DMS79 treated with DMSO at 0.1 percent for 48 hours (cell line): Measurements from ENCODE around the gene ATG4B.

Experiments
- DNase-seq: peaks from one replicate; lab custom pipeline; 2025; lab: John Stamatoyannopoulos, UW

ATG4B gene

DNA sequence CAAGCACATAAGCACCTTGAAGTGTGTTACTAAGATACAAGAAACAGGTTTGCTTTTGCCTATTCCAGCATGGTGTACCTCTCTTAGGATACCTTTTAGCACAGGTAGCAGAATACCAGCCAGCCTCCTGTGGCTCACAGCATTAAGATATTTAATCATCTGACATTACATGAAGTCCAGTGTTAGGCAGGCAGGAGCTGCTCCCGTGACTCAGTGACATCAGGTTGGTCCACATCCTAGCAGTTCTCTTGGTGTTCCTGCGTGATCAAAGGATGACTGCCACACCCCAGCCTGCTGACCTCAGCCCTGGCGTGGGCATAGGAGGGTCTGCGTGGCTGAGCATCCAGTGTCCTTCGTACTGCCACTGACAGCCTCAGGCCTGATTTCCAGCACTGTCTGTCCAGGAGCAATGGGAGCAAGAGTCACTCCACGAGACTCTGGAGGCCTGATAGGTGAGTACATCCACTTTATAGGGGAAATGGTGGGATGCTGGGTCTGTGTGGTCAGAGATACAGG is 52.8 kb downstream of the ATG4B start:
- no peak for DNase-seq

DNA sequence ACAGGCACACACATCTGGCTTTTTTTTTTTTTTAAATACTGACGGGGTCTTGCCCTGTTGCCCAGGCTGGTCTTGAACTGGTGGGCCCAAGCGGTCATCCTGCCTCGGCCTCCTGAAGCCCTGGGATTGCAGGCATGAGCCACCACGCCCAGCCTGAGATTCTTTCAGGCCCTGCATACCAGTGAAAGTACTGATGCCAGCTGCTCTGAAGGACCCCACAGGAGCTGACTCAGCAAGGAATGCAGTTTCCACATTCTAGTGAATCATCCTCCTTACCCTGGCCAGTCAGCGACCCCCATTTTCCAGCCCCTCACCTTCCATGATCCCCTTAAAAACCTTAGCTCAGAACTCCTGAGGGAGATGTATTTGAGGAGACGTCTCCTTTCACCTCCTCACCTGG is 55.0 kb downstream of the ATG4B start:
- no peak for DNase-seq

DNA sequence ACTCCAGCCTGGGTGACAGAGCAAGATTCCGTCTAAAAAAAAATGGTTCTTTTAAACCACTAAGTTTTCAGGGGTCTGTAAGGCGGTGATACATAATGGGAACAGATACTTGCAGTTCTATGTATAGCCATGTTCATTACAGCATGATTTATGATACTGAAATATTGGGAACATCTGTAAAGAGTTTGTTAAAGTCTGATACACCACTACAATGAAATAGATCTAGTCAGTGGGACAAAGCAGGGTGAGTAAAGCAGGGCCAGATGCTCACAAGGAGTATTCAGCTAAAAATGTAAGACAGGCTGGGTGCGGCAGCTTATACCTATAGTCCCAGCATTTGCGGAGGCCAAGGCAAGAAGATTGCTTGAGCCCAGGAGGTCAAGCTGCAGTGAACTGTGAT is 58.2 kb downstream of the ATG4B start:
- no peak for DNase-seq

DNA sequence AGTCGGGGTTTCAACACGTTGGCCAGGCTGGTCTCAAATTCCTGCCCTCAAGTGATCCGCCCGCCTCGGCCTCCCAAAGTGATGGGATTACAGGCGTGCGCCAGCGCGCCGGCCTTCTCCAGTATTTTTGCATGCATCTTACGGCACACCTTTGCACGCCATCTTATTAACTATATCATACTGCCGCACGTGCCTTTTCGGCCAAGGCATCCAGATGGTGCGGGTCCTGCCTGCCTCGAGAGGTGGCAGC is 63.6 kb downstream of the ATG4B start:
- peak; percentile 77 for DNase-seq

DNA sequence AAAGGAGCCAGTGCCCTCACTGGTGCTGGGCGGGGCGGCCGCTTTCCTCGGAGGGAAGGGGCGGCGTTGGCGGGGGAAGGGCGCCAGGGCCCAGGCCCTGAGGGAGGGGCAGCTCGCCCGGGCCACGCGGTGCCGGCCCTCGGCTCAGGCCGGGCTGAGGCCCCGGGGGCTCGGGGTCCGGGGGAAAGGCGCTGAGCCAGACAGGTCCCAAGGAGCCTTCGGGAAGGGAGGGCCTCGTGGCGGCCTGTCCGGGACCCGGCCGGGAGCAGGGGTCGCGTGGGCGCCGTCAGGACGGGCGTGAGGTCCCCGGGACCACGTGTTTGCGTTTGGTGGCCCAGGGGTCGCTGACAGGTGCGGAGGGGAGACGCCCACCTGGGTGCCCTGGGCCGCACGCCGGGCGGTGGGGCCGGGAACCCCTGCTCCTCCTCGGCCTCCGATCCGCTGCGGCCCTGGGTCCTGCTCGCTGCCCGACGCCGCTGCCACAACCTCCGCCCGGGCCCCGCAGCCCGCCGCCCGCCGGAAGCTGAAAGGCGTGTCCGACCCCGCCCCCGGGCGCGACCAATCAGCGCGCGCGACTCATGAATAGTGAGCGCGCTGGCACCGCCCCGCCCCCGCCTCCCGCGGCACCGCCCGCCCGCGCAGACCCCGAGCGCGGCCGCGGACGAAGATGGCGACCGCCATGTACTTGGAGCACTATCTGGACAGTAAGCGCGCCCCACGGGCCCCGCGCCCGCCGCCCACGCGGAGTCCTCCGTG is 64.1 kb downstream of the ATG4B start, which contains the start of gene ING5:
ING5 (plus strand) TSS at position 641 of the 756 bp plus-strand sequence; CDS start at position 668, 27 bp downstream.
- peak; percentile 74 for DNase-seq

DNA sequence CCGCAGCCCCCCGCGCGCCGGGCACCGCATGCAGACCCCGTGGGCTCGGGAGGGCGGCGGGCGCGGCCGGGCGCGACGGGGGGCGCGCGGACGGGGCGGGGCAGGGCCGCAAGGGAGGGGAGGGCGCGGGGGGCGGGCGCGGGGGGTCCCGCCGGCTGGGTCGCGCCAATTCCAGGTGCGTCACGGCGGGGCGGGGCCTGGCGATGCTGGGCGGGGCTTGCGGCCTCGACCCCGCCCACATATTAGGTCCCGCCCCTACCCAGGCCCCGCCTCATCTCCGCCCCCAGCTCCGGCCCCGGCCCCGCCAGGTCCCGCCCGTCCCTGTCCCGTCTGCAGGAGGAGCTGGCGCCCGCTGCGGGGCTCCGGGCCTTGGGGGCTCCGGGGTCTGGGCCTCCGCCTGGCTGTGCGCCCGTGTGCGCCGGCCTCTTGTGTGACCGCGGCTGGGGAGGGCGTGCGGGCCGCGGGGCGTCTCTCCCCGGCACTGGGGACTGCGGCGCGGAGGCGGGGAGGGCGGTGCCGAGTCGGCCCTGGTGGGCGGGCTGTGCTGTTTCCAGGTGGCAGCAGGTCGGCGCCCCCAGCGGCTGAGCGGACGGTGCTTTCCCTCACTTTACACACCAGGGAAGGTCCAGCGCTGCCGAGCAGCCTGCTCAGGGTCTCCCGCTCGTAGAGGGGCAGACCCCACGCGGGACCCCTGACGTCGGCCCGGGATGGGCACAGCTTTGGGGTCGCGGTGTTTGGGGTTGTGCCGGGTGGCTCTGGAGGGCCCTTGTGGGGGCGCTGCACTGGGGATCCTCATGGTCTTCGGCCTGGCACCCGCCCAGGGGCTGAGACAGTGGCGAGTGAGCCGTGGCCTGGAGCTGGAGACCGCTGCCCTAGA is 64.9 kb downstream of the ATG4B start:
- peak; percentile 71 for DNase-seq

DNA sequence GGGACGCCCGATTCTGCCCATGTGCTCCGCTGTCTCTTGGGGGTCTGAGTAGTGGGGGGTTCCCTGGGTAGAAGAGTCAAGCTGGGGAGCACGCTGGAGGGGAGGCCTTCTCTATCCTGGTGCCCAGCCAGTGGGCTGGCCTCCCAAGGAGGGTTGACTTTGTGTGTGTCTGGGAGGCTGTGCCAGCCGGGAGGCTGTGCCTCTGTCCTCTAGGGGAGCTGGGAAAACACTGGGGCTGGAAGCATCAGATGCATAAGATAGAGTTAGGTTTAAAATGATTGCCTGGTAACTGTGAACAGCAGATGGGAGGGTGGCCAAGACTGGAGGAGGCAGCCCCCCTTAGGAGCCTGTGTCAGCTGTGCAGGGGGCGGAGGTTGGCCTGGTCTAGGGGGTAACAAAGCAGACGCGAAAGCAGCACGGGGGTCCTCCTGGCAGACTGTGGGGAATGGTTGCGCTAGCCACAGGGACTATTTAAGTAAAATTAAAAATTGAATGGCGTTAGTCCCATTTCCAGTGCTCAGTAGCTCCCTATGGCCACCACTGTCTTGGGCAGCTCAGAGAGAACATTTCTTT is 65.6 kb downstream of the ATG4B start:
- DNase-seq: peak; percentile 21

DNA sequence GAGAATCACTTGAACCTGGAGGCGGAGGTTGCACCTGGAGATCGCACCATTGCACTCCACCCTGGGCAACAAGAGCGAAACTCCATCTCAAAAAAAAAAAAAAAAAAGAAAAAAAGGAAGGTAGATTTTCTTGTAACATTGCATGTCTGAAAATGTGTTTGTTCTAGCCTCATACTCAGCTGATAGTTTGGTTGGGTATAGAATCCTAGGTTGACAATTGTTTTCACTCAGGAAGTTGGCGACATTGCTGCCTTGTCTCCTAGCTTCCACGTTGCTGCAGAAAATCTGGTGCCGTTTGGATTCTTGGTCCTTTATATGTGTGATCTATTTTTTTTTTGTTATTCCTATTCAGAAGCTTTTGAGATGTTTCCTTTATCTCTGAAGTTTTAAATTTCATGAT is 69.0 kb downstream of the ATG4B start:
- no peak for DNase-seq

DNA sequence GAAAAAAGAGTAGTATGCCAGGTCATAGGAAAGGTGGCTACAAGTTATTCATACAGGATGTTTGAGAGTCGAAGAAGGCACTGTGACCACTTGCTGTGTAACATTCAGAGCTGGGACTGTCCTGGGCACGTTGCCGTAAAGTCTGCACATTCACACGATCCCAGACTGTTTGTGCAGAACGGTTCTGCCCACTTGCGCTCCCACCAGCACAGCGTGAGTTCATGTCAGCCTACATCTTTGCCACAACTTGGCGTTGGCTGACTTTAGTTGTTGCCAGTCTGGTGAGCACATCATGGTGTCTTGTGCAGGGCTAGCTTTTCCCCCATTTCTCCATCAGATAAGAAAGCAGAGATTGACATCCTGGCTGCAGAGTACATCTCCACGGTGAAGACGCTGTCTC is 71.4 kb downstream of the ATG4B start:
- DNase-seq: no peak

DNA sequence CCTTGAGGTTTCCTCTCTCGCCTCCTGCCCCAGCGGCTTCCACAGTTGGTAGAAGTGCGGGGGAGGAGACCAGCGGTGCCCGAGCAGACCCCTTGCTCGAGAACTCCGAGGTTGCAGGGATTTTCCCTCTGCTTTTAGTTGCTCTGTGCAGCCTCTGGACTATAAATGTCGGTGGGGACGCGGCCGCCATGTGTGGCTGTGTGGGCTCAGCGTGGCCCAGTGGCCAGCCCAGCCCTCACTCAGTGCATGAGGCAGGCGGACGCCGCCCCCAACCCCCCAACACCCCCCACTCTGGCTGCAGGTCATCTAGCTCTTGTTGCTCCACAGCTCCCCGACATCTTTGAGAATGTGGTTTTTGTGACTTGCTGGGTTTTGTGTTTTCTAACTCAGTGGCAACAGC is 81.6 kb downstream of the ATG4B start:
- no peak for DNase-seq

DNA sequence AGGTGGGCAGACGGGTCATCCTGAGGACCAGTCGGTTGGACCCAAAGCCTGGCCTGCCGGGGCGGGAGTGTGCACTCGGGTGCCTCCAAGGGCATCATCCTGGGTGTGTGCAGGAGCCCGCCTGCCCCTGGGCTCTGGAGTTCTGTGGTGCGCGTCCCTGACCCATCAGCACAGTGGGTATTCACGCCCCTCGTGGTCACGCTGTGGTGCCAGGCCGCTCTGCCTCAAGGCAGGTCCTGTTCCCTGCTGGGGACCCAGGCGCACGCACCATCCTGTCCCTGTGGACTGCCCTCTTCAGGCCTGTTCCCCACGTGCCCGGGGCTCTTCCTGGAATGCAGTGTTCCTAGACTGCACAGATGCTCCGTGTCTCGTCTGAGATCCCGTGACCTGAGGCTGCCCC is 82.6 kb downstream of the ATG4B start:
- DNase-seq: no peak

DNA sequence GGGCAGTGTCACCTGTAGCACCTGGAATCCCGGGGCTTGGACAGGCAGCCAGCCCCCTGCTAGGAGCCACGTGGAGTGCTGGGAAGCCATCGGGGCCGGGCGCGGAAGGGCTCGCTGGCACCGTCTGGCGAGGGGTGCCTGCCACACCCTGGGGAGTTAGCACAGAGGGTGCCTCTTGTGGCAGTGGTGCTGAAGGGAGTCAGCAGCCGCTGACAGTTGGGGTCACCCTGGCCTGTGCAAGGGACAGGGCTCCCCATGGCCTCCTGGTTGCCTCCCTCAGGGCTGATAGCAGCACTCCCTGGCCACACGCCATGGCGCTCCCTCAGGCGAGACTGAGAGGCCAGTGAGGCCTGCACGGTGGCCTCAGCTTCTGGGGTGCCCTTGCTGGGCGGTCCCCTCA is 83.1 kb downstream of the ATG4B start:
- DNase-seq: no peak

DNA sequence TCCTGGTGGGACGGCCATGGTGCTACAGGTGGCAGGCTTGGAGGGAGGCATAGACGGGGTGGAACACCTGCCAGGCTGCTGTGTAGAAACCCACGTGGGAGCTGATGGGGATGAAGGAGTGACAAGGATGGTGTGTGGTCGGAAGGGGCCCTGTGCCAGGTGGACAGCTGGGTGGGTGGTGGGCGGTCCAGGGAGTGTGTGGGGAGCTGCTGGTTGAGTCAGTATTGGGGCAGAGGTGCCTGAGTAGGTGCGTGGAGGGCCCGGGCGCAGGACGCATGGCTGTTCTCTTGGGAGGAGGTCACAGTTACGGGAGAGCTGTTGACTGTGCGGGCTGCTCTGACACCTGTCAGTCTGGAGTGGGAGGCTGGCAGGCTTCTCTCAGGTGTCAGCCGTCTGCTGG is 84.4 kb downstream of the ATG4B start:
- no peak for DNase-seq

DNA sequence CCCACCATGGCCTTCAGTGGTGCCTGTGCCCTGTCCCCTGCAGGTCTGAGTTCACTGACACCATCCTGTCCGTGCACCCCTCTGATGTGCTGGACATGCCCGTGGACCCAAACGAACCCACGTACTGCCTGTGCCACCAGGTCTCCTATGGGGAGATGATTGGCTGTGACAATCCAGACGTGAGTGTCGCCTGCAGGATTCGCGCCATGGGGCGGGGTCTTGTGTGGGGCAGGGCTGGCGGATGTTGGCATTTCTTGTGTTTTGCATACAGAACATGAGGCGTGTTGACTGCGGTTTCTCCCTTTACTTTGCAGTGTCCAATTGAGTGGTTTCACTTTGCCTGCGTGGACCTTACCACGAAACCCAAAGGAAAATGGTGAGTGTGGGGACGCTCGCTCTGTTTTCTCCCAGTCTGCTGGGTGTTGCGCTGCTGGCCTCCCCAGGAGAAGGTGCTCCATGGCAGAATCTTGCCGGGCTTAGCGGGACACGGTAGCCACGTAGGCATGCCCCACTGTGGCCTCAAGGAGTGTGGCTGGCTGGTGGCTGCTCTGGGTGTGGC is 85.5 kb downstream of the ATG4B start:
- no peak for DNase-seq
